Progenitor cell of endocrine pancreas (in vitro differentiated cells): ENCODE measurements around the gene SV2B. TPM values are rescaled to one million over a fixed set of nuclear protein-coding genes. Genes with fewer than 3 reads are reported as not detected.

Experiments used
- DNase-seq: peaks from one replicate; pipeline ENCODE4 v3.0.0; 2021; ENCODE audit warnings: low spot score; ENCODE audit not compliant: unreplicated experiment
- H3K27ac Mint-ChIP-seq: 2 replicates; pipeline ENCODE4 v1.8.0; 2021; ENCODE audit warnings: mild to moderate bottlenecking, moderate library complexity, mixed read lengths
- H3K27me3 Mint-ChIP-seq: 2 replicates; pipeline ENCODE4 v1.8.0; 2021; ENCODE audit warnings: mixed read lengths
- H3K36me3 Mint-ChIP-seq: 2 replicates; pipeline ENCODE4 v1.8.0; 2022; ENCODE audit warnings: mixed read lengths; ENCODE audit not compliant: insufficient read depth
- H3K4me1 Mint-ChIP-seq: 2 replicates; pipeline ENCODE4 v1.8.0; 2021; ENCODE audit warnings: low read depth, mixed read lengths
- H3K4me3 Mint-ChIP-seq: 2 replicates; pipeline ENCODE4 v1.8.0; 2021; ENCODE audit warnings: low read depth, mild to moderate bottlenecking, moderate library complexity, mixed read lengths
- H3K9me3 Mint-ChIP-seq: 2 replicates; pipeline ENCODE4 v1.8.0; 2021; ENCODE audit warnings: low read depth, mixed read lengths
- CTCF ChIP-seq: fragments of 200-600 bp; sonication (generic); IDR thresholded peaks from one replicate; pipeline ENCODE4 v1.5.0; 2021; ENCODE audit warnings: antibody characterized with exemption, mild to moderate bottlenecking; ENCODE audit not compliant: unreplicated experiment
- total RNA-seq: library from RNA; stranded (reverse); gene quantifications from 2 replicates; pipeline ENCODE4 v1.2.1, GENCODE V29; 2021

Gene SV2B
- total RNA-seq, 1 donor from 2014 or later = 19.9 TPM

- no peak for TF ChIP-seq CTCF
- Mint-ChIP-seq H3K4me3 (peak overlapping the region; percentile 45), H3K36me3 (peaks cover 4% of the 10 kb centered on the region), H3K27ac (no peak overlapping the region), H3K27me3 (peaks cover 72% of the 10 kb centered on the region), H3K4me1 (peaks cover 28% of the 10 kb centered on the region), H3K9me3 (no peaks in the 10 kb centered on the region)
- no peak for DNase-seq
Observed at GRCh38 chr15:91102546-91103330, 2.7 kb downstream of the SV2B start.

GRCh38 chr15:91104111-91104510 is 4.1 kb downstream of the SV2B start:
- Mint-ChIP-seq H3K36me3 (peaks cover 4% of the 10 kb centered on the region), H3K4me1 (peaks cover 28% of the 10 kb centered on the region), H3K27me3 (peaks cover 67% of the 10 kb centered on the region), H3K27ac (no peak overlapping the region), H3K9me3 (no peaks in the 10 kb centered on the region), H3K4me3 (no peak overlapping the region)
- no peak for TF ChIP-seq CTCF
- DNase-seq = no peak

- no peak overlapping the region for H3K4me3 Mint-ChIP-seq
- H3K27me3 Mint-ChIP-seq = peaks cover 48% of the 10 kb centered on the region
- H3K36me3 Mint-ChIP-seq = peaks cover 2% of the 10 kb centered on the region
- no peak for DNase-seq
- H3K9me3 Mint-ChIP-seq = no peaks in the 10 kb centered on the region
- TF ChIP-seq CTCF = no peak
- no peak overlapping the region for H3K27ac Mint-ChIP-seq
- peaks cover 6% of the 10 kb centered on the region for H3K4me1 Mint-ChIP-seq
Observed at GRCh38 chr15:91108421-91108820, 8.4 kb downstream of the SV2B start.

GRCh38 chr15:91109885-91110284 is 9.8 kb downstream of the SV2B start:
- no peak for TF ChIP-seq CTCF
- H3K9me3 Mint-ChIP-seq = no peaks in the 10 kb centered on the region
- H3K27ac Mint-ChIP-seq = no peak overlapping the region
- H3K27me3 Mint-ChIP-seq = peaks cover 44% of the 10 kb centered on the region
- H3K4me3 Mint-ChIP-seq = no peak overlapping the region
- no peak for DNase-seq
- peaks cover 6% of the 10 kb centered on the region for H3K4me1 Mint-ChIP-seq
- peaks cover 2% of the 10 kb centered on the region for H3K36me3 Mint-ChIP-seq

- peaks cover 2% of the 10 kb centered on the region for H3K36me3 Mint-ChIP-seq
Observed at GRCh38 chr15:91110407-91110806, 10.3 kb downstream of the SV2B start.

More at GRCh38 chr15:91110407-91110806, 10.3 kb downstream of the SV2B start:
- Mint-ChIP-seq H3K4me3 (no peak overlapping the region), H3K9me3 (no peaks in the 10 kb centered on the region), H3K27me3 (peaks cover 39% of the 10 kb centered on the region), H3K27ac (no peak overlapping the region), H3K4me1 (peaks cover 6% of the 10 kb centered on the region)
- DNase-seq = no peak
- no peak for TF ChIP-seq CTCF
